HuH-7 (cell line): ENCODE data around the gene MCOLN3.
A peak's percentile ranks its signal among the peaks of the same experiment; 100 is the strongest.

Experiments
- DNase-seq: peaks from one replicate; pipeline ENCODE4 v3.0.0; 2011; ENCODE audit warnings: low spot score

MCOLN3 gene

GRCh38 chr1:85048296-85049064 is at the start of gene MCOLN3:
Gene MCOLN3 (minus strand): TSS chr1:85048500. CDS start chr1:85045360, 3,140 bp downstream.
- peak; percentile 31 for DNase-seq

GRCh38 chr1:85093644-85094043 is 45.3 kb upstream of the MCOLN3 start:
- DNase-seq = no peak

GRCh38 chr1:85091671-85092280 is 43.5 kb upstream of the MCOLN3 start:
- DNase-seq = no peak

GRCh38 chr1:85090225-85090624 is 41.9 kb upstream of the MCOLN3 start:
- DNase-seq = no peak

GRCh38 chr1:85089203-85089602 is 40.9 kb upstream of the MCOLN3 start:
- no peak for DNase-seq

GRCh38 chr1:85088408-85088784 is 40.1 kb upstream of the MCOLN3 start:
- no peak for DNase-seq

- DNase-seq = no peak
Observed at GRCh38 chr1:85087659-85088407, 39.5 kb upstream of the MCOLN3 start.

- DNase-seq = no peak
Observed at GRCh38 chr1:85085417-85085816, 37.1 kb upstream of the MCOLN3 start.

GRCh38 chr1:85078903-85079302 is 30.6 kb upstream of the MCOLN3 start:
- peak; percentile 12 for DNase-seq

GRCh38 chr1:85074365-85074964 is 26.2 kb upstream of the MCOLN3 start:
- DNase-seq = no peak

- DNase-seq = no peak
Observed at GRCh38 chr1:85070972-85071492, 22.7 kb upstream of the MCOLN3 start.

GRCh38 chr1:85068846-85069245 is 20.5 kb upstream of the MCOLN3 start:
- no peak for DNase-seq

GRCh38 chr1:85065550-85065949 is 17.2 kb upstream of the MCOLN3 start:
- no peak for DNase-seq

GRCh38 chr1:85062425-85063026 is 14.2 kb upstream of the MCOLN3 start:
- DNase-seq = no peak

- peak; percentile 70 for DNase-seq
Observed at GRCh38 chr1:85061711-85062424, 13.6 kb upstream of the MCOLN3 start.

- no peak for DNase-seq
Observed at GRCh38 chr1:85060038-85060437, 11.7 kb upstream of the MCOLN3 start.

GRCh38 chr1:85059563-85059962 is 11.3 kb upstream of the MCOLN3 start:
- no peak for DNase-seq

GRCh38 chr1:85058786-85059185 is 10.5 kb upstream of the MCOLN3 start:
- no peak for DNase-seq

- DNase-seq = no peak
Observed at GRCh38 chr1:85058311-85058710, 10.0 kb upstream of the MCOLN3 start.

- DNase-seq = no peak
Observed at GRCh38 chr1:85054664-85055063, 6.4 kb upstream of the MCOLN3 start.

GRCh38 chr1:85049735-85050166 is 1.5 kb upstream of the MCOLN3 start:
- no peak for DNase-seq
